Activated T-helper 9 cell treated with anti-CD3 and anti-CD28 coated beads, Interleukin-2, amount 50 U/mL, for 16 hours (primary cell): ENCODE results near the gene EEF1AKMT2.
A peak's percentile ranks its signal among the peaks of the same experiment; 100 is the strongest.

Experiments used
- DNase-seq: peaks from one replicate; pipeline ENCODE4 v3.0.0-alpha.2; 2020; ENCODE audit warnings: low read depth

EEF1AKMT2 gene

DNA sequence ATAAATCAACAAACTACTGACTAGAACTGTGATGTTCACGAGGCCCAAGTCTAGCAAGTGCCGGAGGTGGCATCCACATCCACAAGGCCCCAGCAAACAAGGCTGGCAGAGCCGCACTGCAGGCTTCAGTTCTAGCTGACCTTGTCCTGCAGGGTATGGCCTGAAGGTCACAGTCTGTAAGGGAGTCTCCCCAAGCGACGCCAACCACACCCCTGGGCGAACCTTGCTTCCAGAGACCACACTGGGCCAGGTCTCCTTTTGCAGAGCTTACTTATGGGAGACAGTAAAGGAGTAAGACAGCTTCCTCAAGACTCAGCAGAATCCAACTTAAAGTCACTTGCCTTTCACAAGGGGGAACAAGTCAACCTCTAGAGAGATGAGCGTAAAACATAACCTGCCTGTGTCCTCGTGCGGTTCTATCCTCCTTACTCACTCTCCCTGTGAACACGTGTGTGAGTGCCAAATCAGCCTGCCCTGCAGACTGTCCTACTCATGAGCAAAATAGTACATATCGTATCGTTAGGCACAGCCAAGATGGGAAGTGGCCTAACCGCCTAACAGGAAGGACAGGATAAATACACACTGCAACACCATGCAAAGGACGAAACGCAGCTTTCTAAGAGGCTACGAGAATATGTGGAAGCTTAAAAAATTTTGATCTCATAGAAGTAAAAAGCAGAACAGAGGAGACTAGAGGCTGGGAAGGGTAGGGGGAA lies 70.2 kb downstream of the EEF1AKMT2 start:
- DNase-seq: no peak

DNA sequence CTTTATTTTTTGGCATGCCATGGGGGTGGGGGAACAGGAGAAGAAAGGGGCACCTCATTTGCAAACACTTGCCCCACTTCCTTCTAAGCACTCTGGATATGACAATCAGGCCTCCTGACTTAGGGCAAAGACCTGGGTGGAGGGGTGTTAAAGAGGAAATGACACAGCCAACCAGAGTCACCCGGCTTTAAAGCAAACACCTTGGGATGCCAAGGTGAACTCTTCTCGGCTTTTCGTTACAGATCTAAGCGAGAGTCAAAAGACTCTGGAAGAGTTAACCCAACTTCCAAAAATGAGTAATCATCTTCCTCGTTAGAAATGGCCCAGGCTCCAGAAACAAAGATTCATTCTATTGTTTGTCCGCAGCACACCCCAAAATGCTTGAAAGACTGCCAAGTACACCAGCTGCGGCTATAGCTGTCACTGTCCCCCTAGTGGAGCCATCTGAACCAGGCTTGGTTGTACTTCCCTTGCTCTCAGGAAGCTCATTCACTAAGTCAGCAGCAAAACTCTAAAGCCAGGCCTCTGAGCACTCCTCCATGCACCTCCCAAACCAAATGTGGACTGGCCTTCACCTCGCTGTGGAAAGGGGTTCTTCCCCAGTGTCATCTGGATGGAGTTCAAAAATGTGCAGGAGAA lies 72.4 kb downstream of the EEF1AKMT2 start:
- peak; percentile 49 for DNase-seq

DNA sequence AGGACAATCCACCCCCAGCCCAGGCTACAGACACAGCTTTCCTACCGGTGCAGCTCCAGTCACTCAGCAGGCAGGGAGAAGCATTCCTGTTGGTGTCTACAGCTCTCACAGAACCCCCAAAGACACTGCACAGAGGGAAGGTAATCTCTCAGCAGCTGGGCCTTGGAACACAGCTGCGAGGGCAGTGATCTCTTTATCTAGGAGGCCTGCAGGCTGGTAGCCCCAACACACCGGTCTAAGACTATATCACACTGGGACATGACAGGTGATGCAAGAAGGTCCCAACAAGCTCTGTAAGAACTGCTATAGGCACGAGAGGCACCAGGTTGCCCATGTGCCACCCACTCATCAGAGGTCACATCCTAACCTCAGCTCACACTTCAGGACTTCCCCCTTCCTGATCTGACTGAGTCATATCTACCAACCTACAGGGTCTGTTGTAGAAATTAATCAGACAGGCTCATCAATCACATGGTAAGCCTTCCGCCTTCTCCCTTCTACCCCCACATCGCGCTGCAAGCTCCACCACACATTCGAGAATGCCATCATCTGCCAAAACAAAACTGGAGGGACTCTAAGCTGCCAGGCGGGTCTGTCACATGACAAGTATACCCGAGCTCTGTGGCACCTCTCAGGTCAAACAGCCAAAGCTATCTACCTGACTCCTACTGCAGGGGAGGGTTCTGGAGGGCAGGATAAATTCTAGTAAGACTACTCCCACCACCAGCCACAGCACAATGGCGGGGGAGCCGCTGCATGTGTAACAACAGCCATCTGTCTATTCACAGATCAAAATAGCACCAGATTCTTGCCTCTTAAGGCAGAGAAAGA lies 73.6 kb downstream of the EEF1AKMT2 start:
- DNase-seq: peak; percentile 72

DNA sequence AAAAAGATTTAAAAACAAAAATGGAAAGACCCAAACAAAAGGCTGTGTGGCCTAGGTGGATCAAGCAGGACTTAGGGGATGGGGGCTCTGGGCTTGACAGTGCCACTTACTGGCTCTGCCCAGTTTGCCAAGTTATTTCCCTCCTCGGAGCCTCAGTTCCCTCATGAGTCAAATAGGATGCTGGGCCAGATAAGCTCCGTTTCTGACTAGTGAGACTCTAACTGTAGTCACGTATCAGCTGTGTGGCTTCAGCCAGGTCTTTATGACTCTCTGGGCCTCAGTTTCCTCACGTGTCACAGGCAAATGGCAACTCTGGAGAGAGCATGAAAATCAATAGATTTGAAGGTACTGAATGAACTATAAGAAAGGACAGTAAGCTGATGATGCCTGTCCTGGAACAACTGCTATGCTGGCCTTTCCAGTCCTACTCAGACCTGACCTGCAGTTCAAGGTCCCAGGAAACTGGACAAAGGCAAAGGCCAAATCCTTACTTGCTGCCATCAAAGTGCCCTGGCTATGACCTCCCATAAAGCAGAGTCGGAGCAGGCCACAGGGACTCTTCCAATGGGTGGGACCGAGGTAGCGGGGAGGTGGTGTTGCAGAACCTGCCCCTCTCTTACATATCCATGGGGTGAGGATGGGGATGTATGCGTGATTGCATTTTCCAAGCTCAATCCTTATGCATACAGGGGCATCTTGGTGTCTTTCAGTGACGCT lies 74.5 kb downstream of the EEF1AKMT2 start:
- DNase-seq: no peak

DNA sequence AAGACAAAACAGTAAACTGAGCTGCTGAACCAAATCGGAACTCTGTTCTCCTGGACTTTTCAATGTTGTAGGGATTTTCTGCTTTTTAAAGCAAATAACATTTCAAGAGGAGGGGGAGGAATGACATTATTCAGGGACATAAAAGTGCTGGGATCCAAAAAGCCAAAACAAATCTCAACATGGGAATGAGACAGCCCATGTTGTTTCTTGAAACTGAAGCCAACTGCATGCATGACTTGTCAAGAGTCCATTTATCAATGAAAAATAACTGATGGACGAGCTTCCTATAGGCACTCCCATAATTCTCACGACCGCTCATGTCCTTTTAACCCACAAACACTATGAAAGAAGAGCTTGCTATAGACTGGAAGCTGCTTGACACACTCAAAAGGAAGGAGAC lies 75.3 kb downstream of the EEF1AKMT2 start:
- no peak for DNase-seq

DNA sequence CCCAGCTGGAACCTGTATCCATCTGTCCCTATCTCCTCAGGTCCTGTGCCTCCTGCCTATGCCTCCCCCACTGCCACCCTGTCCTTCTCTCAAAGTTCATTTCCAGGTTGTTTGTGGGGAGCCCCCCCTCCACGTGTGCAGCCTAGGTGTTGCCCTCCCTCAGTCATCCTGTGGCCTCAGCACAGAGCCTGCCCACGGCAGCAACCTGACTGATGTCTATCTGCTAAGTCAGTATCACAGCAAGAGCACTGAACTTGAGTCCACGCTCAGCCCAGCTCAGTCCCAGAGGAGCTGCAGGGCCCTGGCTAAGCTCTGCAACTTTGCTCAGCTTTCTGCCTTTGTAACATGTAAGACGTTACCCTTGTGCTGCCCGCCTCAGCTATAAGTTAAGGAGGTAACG lies 76.2 kb downstream of the EEF1AKMT2 start:
- DNase-seq: no peak

DNA sequence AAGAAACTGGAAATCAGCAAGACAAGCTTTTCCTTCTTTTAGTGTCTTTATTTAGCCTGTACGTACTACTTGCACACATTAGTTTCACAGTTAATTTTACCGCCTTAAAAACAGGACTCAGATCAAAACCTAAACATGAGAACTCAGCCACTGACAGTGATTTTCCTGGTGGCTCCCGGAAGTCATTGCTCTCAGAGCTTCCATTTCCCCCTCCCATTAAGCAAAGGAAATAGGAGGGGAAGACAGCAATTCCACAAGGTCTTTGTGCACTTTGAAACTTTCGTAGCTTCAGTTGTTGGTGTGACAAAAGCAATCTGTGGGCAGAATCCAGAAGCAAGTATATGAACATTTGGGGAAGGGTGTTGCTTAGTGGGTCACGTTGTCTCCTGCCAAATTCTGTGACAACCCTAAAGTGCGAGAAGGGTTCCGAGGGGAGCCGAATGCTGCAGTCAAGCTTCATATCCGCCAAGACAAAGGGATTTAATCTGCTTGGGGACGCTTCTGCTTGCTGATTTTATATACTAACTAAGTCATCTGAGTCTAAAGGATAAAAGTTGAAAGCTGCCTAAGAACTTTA lies 77.9 kb downstream of the EEF1AKMT2 start:
- no peak for DNase-seq

DNA sequence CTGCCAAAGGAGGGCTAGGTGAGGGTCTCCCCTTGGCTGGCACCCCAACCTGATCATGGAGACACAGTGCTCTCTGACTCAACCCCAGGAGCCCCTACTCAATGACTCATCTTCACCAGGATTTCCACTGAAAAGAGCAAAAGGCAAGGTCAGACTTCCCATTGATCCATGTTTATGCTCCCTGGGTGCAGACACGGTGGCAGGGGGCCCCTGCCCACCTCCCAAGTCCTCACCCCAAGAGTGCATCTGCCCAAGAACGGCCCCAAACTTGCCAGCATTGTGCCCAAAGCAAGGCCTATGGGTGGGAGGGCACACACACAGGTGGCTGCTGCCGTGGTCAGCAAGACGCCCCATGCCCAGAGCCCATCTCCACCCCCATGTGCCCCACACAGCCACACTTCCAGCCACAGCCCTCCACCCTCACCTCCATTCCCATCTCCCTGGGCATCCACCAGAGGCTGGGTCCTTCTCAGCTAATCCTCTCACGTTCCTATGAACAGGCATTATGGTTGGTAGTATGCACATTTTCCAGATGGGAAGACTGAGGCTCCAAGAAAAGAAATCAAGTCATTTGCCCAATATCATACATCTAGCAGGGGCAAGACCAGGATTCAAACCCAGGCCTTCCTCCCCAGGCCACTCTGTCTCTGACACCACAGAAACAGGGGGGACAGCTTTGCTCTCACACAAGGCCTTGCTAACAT lies 78.8 kb downstream of the EEF1AKMT2 start:
- DNase-seq: no peak

DNA sequence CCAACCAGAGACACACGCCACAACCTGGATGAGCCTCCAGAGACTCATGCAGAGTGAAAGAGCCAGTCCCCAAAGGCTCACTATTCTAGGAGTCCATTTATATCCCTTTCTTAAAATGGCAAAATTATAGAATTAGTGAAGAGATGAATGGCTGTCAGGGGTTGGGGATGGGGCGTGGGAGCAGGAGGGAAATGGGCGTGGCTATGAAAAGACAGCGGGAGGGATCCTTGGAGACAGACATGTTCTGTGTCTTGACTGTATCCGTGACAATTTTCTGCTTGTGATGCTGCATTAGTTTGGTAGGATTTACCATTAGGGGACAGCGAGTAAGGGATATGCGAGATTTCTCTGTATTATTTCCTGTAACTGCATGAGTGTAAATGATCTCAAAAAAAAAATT lies 80.5 kb downstream of the EEF1AKMT2 start:
- DNase-seq: no peak

DNA sequence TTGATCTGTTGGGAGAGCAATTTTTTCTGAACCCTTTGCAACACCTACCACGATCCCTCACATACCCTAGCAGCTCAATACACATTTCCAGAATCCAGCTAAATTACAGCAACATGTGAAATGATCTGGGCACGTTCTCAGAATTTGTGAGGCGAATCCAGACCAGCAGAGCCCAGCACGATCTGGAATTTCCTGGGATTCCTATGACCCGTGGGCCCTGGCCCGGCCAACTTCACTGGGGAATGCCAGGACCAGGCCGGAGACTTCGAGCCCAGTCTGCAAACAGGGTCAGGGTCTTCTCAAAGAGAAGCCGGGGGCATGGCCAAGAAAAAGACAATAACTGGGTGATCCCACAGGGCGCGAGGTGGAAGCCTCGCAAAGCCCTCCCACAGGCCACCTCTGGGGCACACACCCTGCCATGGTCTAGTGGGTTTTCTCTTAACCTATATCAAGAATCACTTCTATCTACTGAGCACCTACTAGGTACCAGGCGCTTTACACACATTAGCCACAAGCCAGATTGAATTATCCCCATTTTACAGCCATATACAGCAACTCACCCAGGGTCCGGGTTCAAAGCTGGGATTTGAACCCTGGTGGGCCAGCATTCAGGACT lies 81.3 kb downstream of the EEF1AKMT2 start:
- no peak for DNase-seq

DNA sequence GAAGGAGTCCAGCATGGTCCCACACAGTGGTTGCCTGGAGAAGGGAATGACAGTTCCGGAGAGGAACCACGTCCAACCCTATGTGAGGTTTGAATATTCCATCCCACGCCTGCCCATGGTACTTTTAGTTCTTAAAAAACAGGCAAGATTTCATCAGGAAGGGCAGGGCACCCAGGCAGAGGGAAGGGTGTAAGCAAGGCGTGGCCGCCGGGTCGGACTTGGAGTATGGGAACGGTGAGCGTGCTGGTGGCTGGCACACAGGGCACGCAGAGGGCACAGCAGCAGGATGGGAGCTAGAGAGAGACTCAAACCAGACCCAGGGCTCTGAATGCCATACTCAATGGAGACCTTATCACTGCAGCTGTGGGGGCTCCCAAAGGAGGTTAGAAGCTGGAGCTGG lies 81.8 kb downstream of the EEF1AKMT2 start:
- no peak for DNase-seq

DNA sequence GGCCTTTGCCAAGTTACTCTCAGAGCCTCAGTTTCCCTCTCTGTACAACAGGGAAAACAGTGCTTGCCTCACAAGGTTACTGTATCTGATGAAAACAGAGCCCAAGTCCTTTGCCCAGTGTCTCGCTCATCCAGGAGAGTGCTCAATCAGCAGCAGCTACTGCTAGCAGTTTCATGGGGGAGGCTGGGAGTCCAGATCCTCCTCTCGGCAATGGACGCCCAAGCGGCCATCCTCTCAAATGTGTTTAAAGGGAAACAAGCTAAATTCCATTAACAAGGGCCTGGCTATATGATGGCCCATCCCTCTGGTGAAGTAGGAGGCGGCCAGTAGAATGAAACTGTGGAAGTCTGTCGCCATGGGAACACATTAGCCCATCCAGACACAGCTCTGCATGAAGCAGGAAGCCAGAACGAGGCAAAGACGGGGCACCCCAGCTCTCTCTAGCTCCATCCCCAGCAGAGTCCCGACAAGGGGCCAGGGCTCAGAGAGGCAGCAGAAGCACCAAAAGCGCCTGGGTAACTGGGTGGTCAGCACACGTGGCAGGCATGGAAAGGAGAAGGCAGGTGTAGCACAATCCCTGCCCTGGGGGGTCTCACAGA lies 82.7 kb downstream of the EEF1AKMT2 start:
- no peak for DNase-seq

DNA sequence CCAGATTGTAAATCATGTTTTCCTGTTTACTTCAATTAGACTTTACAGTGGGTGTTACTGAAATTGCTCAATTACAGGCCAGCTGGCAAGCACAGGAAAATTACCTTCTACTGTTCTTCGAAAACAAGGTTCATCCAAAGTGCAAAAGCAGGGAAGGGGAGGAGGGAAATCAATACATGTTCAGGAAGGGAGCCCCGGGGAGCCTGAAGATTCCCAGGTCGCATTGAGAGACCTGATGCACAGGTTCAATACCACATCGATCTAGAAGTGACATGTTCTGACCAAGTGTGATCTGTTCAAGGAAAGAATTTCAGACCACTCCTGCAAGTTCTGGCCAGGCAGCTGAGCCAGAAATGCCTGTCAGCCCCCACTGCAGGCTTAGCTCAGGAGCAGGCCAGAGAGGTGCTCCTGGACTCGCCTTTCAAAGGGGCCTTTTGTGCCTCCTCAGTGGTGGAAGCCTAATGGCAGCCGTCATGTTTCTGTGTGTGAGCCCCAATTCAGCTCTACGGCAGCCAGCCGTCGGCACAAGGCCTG lies 83.4 kb downstream of the EEF1AKMT2 start:
- no peak for DNase-seq
